Endometrial microvascular endothelial cells (primary cell): ENCODE data around the gene LRIG2. TPM values are rescaled to one million over a fixed set of nuclear protein-coding genes. Genes with fewer than 3 reads are reported as not detected.

ENCODE experiments used
- in situ Hi-C: cut with HindIII; loops from 2 replicates; pipeline ENCODE4 v1.10.0; 2017; ENCODE audit warnings: low sequenced_read_pairs, low pct_unique_long_range_greater_than_20kb; ENCODE audit errors: inconsistent ontology term
- total RNA-seq: library from RNA; depleted of rRNA; stranded (reverse); fragments of >200 nt; gene quantifications from one replicate; pipeline ENCODE4 v1.2.3, GENCODE V29; 2015; ENCODE audit errors: inconsistent ontology term

The LRIG2 gene
- total RNA-seq, 1 donor from 2014 or later, result 4.7 TPM

GRCh38 chr1:113106910-113107309 lies 33.9 kb downstream of the LRIG2 start:
- in situ Hi-C loops, result no loop called here

GRCh38 chr1:113109908-113110554 lies 37.0 kb downstream of the LRIG2 start:
- in situ Hi-C loops, result no loop called here

GRCh38 chr1:113118266-113118665 lies 45.3 kb downstream of the LRIG2 start:
- in situ Hi-C loops, result no loop called here

- in situ Hi-C loops, result no loop called here
These were observed 50.7 kb downstream of the LRIG2 start for GRCh38 chr1:113123737-113124136.

- in situ Hi-C loops, result no loop called here
These were observed 51.4 kb downstream of the LRIG2 start for GRCh38 chr1:113124366-113124765.

GRCh38 chr1:113125517-113125916 lies 52.5 kb downstream of the LRIG2 start:
- in situ Hi-C loops, result no loop called here

GRCh38 chr1:113126207-113126606 lies 53.2 kb downstream of the LRIG2 start:
- in situ Hi-C loops, result no loop called here

GRCh38 chr1:113128116-113128515 lies 55.1 kb downstream of the LRIG2 start:
- in situ Hi-C loops, result no loop called here

- in situ Hi-C loops, result no loop called here
These were observed 56.7 kb downstream of the LRIG2 start for GRCh38 chr1:113129529-113130185.

- in situ Hi-C loops, result no loop called here
These were observed 60.0 kb downstream of the LRIG2 start for GRCh38 chr1:113133038-113133437.

GRCh38 chr1:113133759-113134158 lies 60.8 kb downstream of the LRIG2 start:
- in situ Hi-C loops, result no loop called here

- in situ Hi-C loops, result no loop called here
These were observed 62.5 kb downstream of the LRIG2 start for GRCh38 chr1:113135460-113135859.

- in situ Hi-C loops, result no loop called here
These were observed 63.5 kb downstream of the LRIG2 start for GRCh38 chr1:113136476-113136875.

- in situ Hi-C loops, result no loop called here
These were observed 64.6 kb downstream of the LRIG2 start for GRCh38 chr1:113137563-113137962.

- in situ Hi-C loops, result no loop called here
These were observed 65.8 kb downstream of the LRIG2 start for GRCh38 chr1:113138778-113139177.

GRCh38 chr1:113140176-113140575 lies 67.2 kb downstream of the LRIG2 start:
- in situ Hi-C loops, result no loop called here

GRCh38 chr1:113140588-113141446 lies 67.8 kb downstream of the LRIG2 start:
- in situ Hi-C loops, result no loop called here

- in situ Hi-C loops, result no loop called here
These were observed 68.9 kb downstream of the LRIG2 start for GRCh38 chr1:113141650-113142473.

GRCh38 chr1:113142791-113143190 lies 69.8 kb downstream of the LRIG2 start:
- in situ Hi-C loops, result no loop called here
